Measurements from ENCODE around the gene IFNA10. TPM values are rescaled to one million over a fixed set of nuclear protein-coding genes. Genes with fewer than 3 reads are reported as not detected.
A peak's percentile ranks its signal among the peaks of the same experiment; 100 is the strongest.
"Not testable (repeated sequence)": the region's sequence is repeated elsewhere in the genome, so short reads cannot be mapped to it uniquely, and the experiment has no call there.

The IFNA10 gene
- total and polyA plus RNA-seq, 2 experiments from 2014 or later, result not detected

DNA sequence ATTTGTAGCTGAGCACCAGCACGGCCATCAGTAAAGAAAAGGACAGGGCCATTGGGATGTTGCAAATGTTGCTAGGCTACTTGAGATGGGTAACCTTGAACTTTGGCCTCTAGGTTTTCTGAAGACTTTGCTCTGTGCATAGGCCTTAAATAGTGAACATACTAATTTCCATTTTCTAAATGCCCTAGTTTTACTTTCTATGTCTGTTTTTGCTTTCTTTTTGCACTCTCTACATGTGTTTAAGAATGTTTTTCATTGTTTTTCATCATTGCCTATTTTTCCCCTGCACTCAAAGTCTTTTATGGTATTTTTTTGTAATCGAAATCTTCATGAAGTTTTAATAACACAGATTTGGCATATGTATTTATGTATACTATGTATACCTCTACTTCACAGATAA is 21.2 kb upstream of the IFNA10 start, which contains the start of gene IFNA17:
Gene IFNA17 (minus strand): TSS at position 101 of the 400 bp plus-strand sequence. CDS start 49 bp downstream, at position 52.
- no peaks in the 10 kb centered on the region for H4K20me1 ChIP-seq (ENCODE audit: insufficient read depth, poor library complexity, severe bottlenecking)
- no peaks in the 10 kb centered on the region for H3K27me3 ChIP-seq
- no peak for DNase-seq (ENCODE audit: low spot score)
- no peaks in the 10 kb centered on the region for H3K4me1 ChIP-seq (ENCODE audit: insufficient read depth)
- H3K4me3 ChIP-seq, result no peak within 1 kb of the TSS
- no peaks in the 10 kb centered on the region for H3K36me3 ChIP-seq (replicated peaks; ENCODE audit: insufficient read depth, low read depth)
- no peak within 1 kb of the TSS for H3K4me2 ChIP-seq
- H3K79me2 ChIP-seq, result no peaks in the 10 kb centered on the region
- TF ChIP-seq, protein P1, sequence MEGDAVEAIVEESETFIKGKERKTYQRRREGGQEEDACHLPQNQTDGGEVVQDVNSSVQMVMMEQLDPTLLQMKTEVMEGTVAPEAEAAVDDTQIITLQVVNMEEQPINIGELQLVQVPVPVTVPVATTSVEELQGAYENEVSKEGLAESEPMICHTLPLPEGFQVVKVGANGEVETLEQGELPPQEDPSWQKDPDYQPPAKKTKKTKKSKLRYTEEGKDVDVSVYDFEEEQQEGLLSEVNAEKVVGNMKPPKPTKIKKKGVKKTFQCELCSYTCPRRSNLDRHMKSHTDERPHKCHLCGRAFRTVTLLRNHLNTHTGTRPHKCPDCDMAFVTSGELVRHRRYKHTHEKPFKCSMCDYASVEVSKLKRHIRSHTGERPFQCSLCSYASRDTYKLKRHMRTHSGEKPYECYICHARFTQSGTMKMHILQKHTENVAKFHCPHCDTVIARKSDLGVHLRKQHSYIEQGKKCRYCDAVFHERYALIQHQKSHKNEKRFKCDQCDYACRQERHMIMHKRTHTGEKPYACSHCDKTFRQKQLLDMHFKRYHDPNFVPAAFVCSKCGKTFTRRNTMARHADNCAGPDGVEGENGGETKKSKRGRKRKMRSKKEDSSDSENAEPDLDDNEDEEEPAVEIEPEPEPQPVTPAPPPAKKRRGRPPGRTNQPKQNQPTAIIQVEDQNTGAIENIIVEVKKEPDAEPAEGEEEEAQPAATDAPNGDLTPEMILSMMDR (IDR thresholded peaks at IDR 0.05; ENCODE audit: poor library complexity), result no peak
- TF ChIP-seq EZH2 (IDR thresholded peaks at IDR 0.05; ENCODE audit: borderline replicate concordance), result no peak
- no peak for TF ChIP-seq EZH2phosphoT487 (IDR thresholded peaks at IDR 0.05; ENCODE audit: low read depth, severe bottlenecking, unreplicated experiment)
- H3K9me3 ChIP-seq (ENCODE audit: low read depth), result no peaks in the 10 kb centered on the region
- H3K9me2 ChIP-seq (replicated peaks; ENCODE audit: insufficient read depth), result no peaks in the 10 kb centered on the region
- WGBS (ENCODE audit: low lambda C conversion rate, missing lambda C conversion rate), result 87% methylated on average over 2 of the region's 2 CpGs
- H2AFZ ChIP-seq, result no peak within 1 kb of the TSS
- no peak within 1 kb of the TSS for H3K27ac ChIP-seq

DNA sequence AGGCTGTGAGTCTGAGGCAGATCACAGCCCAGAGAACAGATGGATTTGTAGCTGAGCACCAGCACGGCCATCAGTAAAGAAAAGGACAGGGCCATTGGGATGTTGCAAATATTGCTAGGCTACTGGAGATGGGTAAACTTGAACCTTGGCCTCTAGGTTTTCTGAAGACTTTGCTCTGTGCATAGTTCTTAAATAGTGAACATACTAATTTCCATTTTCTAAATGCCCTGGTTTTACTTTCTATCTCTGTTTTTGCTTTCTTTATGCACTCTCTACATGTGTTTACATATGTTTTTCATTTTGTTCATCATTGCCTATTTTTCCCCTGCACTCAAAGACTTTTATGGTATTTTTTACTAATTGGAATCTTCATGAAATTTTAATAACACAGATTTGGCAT is 10.3 kb upstream of the IFNA10 start, which contains the start of gene IFNA16:
Gene IFNA16 (minus strand): TSS at position 101 of the 400 bp plus-strand sequence. CDS start 6 bp downstream, at position 95.
- H3K4me3 ChIP-seq; H3K79me2 ChIP-seq; H4K20me1 ChIP-seq (ENCODE audit: insufficient read depth, poor library complexity, severe bottlenecking); H3K27me3 ChIP-seq; H3K4me1 ChIP-seq (ENCODE audit: insufficient read depth); H3K9me2 ChIP-seq (replicated peaks; ENCODE audit: insufficient read depth); DNase-seq (ENCODE audit: low spot score); H2AFZ ChIP-seq; H3K4me2 ChIP-seq; H3K9me3 ChIP-seq (ENCODE audit: low read depth); H3K36me3 ChIP-seq (replicated peaks; ENCODE audit: insufficient read depth, low read depth); H3K27ac ChIP-seq: not testable (repeated sequence)
- 82% methylated on average over 1 of the region's 1 CpG for WGBS (ENCODE audit: low lambda C conversion rate, missing lambda C conversion rate)

DNA sequence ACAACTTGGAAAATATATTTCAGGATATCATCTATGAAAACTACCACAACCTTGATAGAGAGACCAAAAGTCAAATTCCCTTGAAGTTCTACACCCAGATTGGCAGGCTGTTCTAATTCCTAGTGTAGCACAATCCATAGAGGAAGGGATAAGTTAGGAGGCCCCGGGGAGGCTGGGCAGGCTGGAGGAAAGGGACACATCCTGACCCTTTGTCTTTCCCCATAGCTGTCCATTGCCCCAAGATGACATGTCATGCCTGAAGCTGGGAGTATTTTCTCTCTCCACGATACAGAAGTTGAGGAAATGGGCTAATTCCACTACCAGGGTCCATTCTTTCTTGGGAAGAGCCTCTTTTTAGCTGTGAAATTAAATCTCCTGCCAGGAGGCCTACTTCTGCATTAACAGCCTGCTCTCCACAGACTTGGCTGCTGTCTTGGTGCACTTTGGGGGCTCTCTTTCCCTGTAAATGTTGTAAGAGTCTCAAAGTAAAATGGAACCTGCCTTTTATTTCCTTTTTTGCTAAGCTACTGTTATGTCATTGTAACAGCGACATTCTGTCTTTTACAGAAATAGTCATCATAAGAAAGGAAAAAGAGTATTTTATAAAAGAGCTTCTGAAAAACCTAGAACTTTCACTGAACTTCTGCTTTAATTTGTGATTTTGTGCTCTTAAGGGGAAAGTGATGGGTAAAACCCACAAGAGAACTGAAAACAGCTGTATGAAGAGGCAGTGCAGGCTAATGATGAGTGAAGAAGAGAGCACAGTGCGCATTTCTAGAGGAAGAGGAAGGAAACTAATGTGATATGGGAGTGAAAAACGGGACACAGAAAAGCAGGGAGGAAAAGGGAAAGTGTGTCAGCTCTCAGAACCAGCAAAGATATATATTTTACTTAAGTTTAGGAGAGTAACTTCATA is 6.7 kb upstream of the IFNA10 start:
- not testable (repeated sequence) for H3K9me3 ChIP-seq (ENCODE audit: low read depth); DNase-seq (ENCODE audit: low spot score); H4K20me1 ChIP-seq (ENCODE audit: insufficient read depth, poor library complexity, severe bottlenecking); H3K4me1 ChIP-seq (ENCODE audit: insufficient read depth); H3K9me2 ChIP-seq (replicated peaks; ENCODE audit: insufficient read depth); H2AFZ ChIP-seq; H3K79me2 ChIP-seq; H3K36me3 ChIP-seq (replicated peaks; ENCODE audit: insufficient read depth, low read depth); H3K27me3 ChIP-seq; H3K4me3 ChIP-seq; H3K27ac ChIP-seq; H3K4me2 ChIP-seq
- TF ChIP-seq, protein P1 (IDR thresholded peaks at IDR 0.05; ENCODE audit: poor library complexity), result peak; percentile 40
- 42% methylated on average over 5 of the region's 5 CpGs for WGBS (ENCODE audit: low lambda C conversion rate, missing lambda C conversion rate)

DNA sequence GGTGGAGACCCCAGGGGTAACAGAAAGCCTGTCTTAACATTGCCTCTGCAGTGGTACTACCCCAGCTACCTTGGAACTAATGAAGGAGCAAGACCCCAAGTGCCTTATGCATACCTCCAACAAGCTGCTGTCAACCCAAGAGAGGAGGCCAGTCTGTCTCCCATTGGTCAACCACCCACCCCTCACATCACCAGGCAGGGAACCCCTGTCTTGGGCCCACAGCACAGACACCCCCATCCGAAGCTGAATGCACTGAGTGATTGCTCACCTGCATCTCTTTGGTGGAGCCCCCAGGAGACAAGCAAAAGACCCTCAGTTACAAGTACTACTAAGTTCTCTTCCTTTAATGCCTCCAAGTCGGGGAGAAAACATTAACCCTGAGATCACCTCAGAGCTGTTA is 5.2 kb upstream of the IFNA10 start:
- H3K79me2 ChIP-seq; H4K20me1 ChIP-seq (ENCODE audit: insufficient read depth, poor library complexity, severe bottlenecking); H3K36me3 ChIP-seq (replicated peaks; ENCODE audit: insufficient read depth, low read depth); DNase-seq (ENCODE audit: low spot score); H3K27ac ChIP-seq; H3K9me2 ChIP-seq (replicated peaks; ENCODE audit: insufficient read depth); H3K4me1 ChIP-seq (ENCODE audit: insufficient read depth); H3K4me3 ChIP-seq; H3K27me3 ChIP-seq; H3K4me2 ChIP-seq; H3K9me3 ChIP-seq (ENCODE audit: low read depth); H2AFZ ChIP-seq: not testable (repeated sequence)
- WGBS (ENCODE audit: low lambda C conversion rate, missing lambda C conversion rate), result 86% methylated on average over 2 of the region's 2 CpGs

DNA sequence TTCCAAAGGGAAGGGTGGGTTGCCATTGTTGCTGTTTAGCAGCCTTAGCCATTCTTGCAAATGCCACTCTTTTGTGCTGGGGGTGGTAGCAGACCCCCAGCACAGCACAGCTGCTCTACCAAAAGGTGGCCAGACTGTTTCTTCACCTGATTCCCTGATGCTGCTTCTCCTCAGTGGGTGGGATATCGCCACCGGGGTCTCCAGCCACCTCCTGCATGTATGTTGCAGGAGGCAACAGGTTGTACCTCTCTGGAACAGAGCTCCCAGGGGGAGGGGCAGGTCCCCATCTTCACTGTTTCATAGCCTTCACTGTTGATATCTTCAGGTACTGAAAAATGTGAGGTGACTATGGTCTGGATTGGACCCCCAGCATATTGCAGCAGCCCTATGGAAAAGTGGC is 3.8 kb upstream of the IFNA10 start:
- H3K27ac ChIP-seq; H3K36me3 ChIP-seq (replicated peaks; ENCODE audit: insufficient read depth, low read depth); H4K20me1 ChIP-seq (ENCODE audit: insufficient read depth, poor library complexity, severe bottlenecking); H3K4me3 ChIP-seq; H3K9me3 ChIP-seq (ENCODE audit: low read depth); DNase-seq (ENCODE audit: low spot score); H2AFZ ChIP-seq; H3K9me2 ChIP-seq (replicated peaks; ENCODE audit: insufficient read depth); H3K4me1 ChIP-seq (ENCODE audit: insufficient read depth); H3K4me2 ChIP-seq; H3K27me3 ChIP-seq; H3K79me2 ChIP-seq: not testable (repeated sequence)
- WGBS (ENCODE audit: low lambda C conversion rate, missing lambda C conversion rate), result 97% methylated on average over 2 of the region's 2 CpGs
